GM21515 (cell line): Measurements from ENCODE around the gene APBB1.

Experiments
- ATAC-seq: cut with Tn5 transposase; IDR thresholded peaks from one replicate; pipeline ENCODE4 v1.9.1; 2021; ENCODE audit not compliant: unreplicated experiment

APBB1 gene

DNA sequence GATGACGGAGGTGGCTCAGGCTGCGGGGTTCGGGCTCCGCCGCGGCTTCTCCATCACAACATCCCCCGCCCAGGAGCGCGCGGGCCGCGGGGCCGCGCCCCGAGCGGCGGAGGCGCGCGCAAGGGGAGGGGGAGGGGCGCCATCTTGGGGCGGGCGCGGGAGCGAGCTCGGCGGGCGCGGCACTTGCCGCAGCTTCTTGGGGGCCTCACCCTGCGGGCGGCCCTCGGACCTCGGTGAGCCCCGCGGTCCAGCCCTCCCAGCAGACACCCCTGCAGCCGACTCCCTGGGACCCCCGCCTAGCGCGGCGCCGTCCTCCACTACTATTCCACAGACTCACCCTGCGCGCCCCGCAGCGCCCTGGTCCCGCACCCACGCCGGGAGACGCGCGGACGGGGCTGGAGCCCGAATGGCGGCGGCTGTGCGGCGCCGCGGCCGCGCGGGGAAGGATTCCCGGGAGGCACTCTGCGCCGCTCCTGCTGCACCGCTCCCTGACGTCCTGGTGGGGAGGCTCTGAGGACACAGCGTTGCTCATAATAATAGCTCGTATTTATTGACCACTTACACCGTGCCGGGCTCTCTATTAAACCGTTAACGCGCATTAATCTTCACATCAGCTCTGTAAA is at the start of gene APBB1:
Gene APBB1 (minus strand): TSS at position 86 of the 623 bp plus-strand sequence. CDS start 7,747 bp downstream, outside the sequence.
- peak; percentile 59 for ATAC-seq

DNA sequence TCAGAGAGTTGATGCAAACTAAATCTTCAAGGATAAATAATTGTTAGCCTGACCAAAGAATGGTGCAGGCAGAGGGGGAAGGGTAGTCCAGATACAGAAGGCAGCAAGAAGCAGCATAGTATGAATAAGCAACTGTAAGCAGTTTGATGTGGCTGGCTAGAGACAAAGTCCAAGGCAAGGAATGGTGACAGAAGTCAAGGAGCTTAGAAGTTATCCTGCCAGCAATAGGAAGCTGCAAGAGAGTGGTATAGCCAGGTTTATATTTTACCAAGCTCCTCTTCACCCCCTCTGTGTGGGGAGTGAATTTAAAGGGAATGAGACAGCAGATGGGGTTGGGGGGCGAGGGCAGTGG is 40.2 kb upstream of the APBB1 start:
- ATAC-seq, result no peak

DNA sequence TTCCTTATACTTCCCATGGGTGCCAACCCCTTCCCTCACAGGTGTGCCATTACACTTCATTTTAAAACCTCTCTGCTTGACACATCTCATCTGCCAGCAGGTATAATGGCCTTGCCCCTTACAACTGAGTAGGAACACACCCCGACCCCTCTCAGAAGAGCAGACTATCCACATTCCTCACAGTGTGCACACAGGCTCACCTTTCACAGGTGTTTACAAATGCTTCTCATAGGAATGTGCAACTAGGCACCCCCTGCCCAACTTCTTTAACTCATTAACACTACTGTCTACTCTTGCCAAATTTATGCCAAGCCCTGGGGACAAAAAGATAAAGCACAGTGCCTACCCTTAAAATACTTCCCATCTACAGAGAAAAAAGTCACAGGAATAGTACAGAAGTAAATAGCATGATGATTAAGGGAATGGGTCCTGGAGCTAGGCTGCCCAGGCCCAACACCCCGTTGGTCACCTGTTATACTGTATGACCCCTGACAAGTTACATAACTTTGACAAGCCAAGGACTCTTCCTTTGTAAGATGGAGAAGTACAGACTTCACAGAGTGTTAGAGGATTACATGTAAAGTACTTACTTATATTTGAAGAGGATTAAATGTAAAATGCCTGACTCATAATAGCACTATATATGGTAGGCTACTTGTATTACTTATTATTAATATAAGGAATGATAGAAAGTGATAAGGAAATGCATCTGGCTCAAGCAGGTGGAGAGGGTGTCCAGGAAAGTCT is 39.6 kb upstream of the APBB1 start:
- no peak for ATAC-seq

DNA sequence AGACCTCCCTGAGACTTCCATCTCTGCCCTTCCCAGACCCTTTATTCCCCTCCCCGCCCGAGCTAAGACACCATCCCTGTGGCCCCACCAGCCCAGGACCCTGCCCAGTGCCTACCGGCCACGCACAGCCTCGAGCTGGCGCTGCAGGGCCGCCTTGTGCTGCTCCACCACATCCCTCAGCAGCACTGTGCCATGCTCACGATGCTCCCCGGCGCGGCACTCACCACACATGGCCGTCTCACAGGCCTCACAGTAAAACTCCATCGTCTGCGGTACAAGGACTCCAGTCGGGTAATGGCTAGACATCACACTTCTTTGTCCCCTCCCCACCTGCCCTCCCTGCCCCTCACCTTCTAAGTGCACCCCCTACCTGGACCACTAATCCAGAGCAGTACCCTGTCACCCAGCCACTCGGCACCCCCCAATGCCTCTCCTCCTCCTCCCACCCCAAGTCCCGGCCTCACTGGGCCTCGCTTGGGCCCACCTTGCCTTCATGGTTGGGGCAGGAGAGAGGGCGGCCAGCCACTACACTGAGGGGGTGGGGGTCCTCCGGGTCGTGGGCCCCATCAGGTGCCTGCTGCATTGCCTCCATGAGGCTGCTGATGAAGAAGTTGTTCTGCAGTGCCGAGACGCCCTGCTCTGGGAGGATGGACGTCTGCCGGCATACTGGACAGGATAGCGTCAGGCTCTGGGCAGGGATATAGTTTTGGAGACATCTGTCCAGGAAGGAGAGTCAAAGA is 38.9 kb upstream of the APBB1 start:
- no peak for ATAC-seq

DNA sequence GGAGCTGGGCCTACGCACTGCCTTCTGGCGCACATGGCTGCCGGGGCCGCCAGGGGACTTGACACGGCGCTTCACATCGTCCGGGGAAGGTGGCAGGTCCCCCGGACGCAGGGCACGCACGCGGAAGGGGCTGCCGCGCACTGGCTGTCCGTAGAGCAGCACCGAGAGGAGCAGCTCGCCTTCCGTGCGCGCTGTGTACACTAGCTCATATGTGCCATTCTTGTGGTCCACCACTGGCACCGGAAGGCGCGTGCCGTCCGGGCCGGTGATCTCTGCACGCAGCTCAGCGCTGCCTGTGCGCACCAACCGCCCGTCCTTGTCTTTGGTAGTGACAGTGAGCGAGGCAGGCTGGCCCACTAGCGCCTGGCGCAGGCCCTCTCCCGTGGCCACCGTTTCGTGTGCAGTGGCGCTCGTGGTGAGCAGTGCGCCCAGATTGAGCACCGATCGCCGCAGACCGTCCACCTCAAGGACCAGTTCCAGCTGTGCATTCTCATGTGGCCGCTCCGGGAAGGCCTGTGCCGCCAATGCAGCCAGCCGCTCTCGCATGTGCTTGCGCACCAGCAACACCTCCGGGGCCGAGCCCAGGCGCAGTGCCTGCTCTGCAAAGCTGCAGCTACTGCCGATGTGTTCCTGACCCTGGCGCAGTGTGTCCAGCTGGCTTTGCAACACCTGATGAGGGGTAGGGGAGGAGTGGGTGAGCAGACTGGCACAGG is 37.6 kb upstream of the APBB1 start:
- ATAC-seq, result no peak

DNA sequence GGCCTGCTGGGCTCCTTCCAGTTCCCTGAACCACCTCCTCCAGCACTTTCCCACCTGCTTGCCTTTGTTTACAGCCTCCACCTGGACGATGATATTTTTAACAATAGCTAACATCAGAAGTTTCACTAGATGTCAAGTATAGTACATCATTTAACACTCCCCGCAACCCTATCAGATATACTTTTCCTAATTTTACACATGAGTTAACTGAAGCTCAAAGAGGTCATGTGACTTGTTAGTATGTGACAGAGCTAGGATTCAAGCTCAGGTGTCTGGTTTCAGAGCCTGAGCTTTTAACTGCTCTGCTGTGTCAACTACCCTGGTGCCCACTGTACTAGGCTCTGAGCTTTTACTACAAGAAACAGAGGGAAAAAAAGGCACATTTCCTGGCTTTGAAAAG is 36.2 kb upstream of the APBB1 start:
- ATAC-seq, result no peak

DNA sequence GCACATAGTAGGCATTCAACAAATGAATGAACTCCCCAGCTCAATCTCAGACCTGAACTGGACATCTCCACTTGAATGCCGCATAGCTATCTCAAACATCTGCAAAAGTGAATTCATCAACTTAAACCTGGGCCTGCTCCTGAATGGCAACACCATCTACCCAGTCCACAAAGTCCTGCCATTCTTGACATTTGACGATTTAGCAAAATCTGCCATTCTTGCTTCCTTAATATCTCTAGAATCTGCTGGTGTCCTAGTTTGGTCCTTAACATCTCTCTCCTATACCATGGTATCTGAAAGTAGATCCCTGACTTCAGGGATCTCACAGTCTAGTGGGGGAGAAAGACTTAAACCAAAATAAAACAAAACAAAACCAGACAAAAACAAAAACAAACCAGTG is 34.3 kb upstream of the APBB1 start:
- ATAC-seq, result no peak

DNA sequence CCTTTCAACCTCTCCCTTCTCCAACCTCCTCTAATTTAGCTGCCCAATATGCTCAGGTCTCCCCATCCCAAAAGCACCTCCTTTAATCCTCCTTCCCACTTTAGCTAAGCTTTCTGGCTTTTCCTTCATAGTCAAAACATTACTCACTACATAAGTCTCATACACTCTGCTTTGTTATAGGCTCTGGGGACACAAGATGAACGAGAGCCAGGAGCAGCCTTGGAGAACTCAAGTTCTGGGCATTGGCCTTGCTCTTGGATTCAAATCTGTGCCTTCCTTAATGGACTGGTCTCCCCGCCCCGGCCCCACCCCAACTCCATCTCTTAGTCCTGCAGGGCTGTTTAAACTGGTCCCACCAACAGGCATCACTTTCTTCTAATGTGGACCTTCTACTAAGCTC is 33.3 kb upstream of the APBB1 start:
- ATAC-seq, result no peak

DNA sequence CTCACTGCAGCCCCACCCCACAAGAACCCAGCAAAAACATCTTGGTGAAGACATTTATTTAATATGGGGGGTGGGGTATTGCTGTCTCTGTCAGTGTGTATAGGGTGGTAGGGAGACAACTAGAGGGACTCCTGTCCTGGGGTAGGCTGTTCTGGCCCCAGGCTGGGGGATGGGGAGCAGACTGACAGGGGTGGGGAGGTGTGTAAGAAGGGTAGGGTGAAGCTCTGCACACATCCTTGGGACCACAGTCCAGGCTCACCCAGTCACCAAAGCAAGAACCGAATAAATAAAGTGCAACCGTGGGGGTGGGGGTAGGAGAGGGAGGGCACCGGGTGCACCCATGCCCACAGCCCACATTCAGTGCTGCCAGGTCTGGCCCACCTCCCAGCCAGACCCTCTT is 29.7 kb upstream of the APBB1 start:
- no peak for ATAC-seq

DNA sequence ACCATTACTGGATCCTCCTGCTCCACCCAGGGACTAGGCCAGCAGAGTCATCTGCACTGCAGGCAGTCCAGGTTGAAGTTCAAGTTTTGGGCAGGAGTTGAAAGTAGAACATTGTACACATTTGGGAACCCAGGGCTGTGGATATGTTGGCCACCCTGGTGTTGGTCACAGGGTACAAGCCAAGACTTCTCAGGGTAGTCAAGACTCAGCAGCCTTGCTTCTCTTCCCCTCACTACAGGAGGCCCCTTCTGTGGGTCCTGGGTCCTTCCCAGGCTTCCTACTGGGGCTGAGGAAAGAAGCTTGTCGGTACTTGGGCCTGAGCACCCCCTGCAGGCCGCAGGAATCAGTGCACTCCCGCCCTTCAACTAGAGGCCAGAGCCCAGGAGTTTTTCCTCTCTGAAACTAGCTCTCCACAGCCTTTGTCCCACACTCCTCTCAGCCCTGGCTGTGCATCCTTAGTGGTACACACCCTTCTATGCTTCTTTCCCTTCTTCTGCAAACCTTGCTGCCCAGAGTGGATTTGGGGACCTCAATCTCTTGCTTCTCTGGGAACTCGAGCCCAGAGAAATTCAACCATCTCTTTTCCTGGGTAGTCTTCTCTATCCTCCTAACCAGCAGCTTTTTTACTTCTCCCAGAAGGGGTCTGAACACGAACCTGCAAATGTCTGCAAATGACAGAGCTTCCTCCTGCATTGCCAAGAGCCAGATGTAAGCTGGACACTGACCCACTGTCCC is 24.5 kb upstream of the APBB1 start:
- peak; percentile 90 for ATAC-seq

DNA sequence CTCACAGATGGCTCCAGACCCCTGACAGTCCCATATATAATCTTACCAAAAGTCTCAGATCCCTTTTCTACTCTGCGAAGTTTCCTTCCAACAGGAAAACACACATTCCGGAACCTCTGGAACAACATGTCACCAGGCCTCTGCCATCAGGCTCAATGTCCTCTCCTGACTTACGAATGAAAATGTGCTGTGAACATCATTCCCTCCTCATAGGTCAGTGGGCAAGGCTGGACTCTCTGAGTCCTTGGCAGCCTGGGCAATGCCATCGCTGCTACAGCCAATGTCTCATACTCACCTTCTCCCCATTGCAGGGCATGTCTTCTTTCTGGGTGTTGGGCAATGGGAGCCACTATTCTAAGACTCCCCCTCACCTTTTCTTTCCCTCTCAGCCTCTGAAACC is 23.5 kb upstream of the APBB1 start:
- ATAC-seq, result no peak

DNA sequence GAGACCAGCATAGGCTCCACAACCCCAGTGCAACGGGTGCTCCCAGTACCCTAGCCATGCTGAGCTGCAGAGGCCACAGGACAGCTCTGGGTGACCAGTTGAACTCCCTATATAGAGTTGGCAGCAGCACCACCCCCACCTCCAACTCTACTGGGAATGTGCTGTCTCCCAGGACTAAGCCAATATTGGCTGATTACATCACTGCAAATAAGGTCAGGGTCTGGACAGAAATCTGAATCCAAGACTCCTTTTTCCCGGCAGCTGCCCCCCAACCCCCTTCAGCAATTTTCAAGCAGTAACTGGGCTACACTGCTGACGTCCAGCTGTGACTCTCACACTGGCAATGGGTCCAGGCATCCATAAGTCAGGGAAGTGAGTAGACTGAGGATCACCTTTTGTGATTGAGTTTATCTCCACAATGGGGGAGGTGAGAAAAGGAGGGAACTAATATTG is 22.0 kb upstream of the APBB1 start, which contains the start of gene HPX:
Gene HPX (minus strand): TSS at position 82 of the 453 bp plus-strand sequence. CDS start 24 bp downstream, at position 58.
- no peak for ATAC-seq

DNA sequence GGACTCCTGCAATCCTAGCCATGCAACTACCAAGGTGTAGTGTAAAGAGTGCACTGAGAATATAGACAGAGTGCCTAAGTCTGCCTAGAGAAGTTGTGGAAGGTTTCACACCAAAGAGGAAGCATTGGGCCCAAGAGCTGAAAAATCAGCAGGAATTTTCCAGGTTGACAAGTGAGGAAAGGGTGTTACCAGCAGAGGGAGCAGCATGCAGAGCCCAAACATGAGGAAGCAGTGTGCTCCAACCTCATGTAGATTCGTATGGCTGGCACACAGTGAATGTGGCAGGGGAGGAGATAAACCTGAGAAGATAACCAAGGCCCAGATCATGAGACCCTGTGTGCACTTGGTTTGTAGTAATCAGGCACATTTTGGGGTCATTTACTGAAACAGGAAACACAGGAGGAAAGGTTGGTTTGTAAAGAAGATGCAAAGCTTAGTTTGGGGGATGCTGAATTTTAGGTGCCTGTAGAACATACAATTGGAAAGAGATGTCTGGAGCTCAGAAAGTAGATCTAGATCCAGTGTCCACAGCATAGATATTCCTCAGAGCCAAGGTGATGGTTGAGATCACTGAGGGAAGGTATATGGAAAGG is 20.2 kb upstream of the APBB1 start:
- no peak for ATAC-seq

DNA sequence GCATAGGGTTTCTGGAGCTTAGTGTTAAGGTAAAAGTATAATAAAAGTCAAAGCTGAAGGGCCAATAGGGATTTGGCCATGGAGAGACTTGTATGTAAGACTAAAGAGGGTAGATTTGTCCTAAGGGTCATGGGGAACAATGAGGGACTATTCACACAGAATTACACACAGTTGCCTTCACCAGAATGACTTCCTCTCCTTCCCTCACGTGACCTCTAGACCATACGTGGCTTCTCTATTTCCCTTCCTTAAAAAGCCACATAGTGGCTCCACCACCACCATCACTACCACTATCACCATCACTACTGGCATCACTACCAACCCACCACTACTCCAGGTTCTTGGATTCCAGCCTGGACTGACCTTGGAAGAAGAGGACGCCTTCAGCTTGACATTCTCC is 19.1 kb upstream of the APBB1 start:
- no peak for ATAC-seq

DNA sequence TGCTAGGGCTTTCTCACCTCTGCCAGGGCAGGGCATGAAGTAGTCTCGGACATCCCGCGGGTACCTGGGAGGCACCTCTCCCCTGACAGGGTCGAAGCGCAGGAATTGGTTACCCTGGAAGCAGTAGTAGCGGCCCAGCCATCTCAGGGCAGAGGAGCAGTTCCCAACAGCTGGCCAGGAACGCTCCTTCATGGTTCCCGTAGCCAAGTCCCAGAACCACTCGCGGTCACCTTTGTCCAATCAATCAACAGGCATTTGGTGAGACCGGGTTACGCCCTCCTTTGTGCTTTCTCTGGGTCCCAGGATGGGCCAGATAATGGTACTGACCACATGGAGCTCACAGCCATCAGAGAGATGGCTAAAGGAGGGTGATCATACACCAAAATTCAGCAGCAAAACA is 18.5 kb upstream of the APBB1 start:
- ATAC-seq, result no peak

DNA sequence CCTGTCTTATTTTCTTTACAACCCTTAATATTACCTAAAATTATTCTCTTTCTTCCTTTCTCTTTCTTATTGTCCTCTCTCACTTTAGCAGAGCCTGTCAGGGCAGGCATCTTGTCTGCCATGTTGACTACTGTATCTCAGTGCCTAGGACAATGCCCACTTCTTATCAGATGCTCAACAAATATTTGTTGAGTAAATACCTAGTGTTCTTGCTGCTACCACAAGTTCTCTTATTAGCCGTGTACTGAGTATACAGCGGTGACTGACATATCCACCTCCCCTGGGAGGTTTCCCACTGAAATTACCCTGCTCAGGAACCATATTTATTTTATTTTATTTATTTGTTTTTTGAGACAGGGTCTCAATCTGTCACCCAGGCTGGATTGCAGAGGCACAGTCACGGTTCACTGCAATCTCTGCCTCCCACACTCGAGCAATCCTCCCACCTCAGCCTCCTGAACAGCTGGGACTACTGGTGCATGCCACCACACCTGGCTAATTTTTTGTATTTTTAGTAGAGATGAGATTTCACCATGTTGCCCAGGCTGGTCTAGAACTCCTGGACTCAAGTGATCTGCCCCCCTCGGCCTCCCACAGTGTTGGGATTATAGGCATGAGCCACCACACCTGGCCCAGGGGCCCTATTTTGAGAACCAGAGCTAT is 15.2 kb upstream of the APBB1 start:
- no peak for ATAC-seq

DNA sequence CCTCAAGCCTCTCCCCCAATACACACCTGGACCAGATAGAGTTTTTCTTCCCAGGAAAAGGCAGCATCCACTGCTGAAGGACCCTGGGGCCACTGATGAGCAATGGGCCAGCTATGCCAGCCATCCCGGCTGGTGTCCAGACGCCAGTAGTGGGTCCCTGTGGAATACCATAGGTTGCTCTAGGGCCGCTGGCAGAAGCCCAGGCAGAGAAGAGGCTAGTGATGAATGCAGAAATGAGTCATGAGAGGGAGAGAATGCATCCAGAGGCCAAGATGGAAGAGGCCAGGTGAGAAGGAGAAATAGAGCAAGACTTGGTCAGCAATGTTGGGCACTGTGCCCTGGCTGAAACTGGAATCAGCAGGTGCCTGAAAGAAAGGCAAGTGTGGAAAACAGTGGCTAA is 13.0 kb upstream of the APBB1 start:
- ATAC-seq, result no peak

DNA sequence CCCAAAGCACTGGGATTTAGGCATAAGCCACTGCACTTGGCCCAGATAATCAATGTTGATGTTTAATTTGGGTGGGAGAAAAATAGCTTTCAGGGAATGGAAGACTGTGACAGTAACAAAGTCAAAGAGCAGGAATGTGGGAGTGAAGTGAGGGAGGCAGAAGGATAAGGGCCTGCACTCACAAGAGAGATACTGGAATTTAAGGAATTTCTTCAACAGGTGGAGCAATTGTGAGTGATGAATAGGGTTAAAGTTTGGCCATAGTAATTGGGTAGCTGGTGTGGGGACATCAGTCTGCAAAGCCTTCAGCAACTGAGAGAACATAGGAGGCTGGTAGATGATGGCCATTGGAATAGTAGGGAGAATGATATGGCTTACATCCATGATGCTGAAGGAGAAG is 8.6 kb upstream of the APBB1 start:
- no peak for ATAC-seq

DNA sequence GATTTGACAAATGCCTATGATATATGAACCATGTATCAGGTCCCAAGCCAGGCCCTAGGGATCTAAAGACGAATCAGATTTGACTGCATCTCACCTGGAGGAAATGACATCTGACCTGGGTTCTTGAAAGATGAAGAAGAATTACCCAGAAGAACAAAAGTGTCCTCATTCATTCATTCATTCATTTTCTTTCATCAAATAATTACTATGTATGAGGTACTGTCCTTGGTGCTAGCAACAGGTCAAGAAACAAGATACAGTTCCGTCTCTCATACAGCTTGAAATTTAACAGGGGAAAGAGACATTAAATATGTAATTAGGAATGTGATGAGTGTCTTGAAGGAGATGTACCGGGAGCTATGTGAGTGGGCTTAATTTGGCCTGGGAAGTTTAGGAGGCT is 1.8 kb upstream of the APBB1 start:
- ATAC-seq, result no peak

DNA sequence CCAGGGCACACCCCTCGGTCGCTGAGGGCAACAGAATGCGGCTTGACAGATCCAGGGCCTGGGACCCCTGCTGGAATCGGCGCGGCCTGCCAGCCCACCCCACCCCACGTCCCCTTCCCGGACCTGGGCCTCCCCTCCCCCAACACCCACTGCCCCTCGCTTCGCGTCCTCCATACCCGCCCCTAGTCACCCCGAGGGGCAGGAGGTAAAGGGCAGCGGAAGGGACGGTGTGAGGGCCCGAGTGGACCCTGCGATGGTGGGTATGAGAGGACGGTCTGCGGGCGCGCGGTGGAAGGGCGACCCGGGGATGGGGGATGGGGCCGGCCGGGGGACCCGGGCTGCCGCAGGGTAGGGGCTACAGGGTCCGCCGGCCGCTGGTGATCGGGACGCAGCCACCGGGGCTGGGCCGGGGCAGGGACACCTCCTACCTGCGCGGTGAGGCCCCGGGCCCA is 311 bp downstream of the APBB1 start:
- no peak for ATAC-seq
